ENCODE results near the gene PADI1.
"Not testable (repeated sequence)": the region's sequence is repeated elsewhere in the genome, so short reads cannot be mapped to it uniquely, and the experiment has no call there.

PADI1 gene

GRCh38 chr1:17218939-17219338, 14.0 kb downstream of the PADI1 start:
- DNase-seq, result no peak

DNA sequence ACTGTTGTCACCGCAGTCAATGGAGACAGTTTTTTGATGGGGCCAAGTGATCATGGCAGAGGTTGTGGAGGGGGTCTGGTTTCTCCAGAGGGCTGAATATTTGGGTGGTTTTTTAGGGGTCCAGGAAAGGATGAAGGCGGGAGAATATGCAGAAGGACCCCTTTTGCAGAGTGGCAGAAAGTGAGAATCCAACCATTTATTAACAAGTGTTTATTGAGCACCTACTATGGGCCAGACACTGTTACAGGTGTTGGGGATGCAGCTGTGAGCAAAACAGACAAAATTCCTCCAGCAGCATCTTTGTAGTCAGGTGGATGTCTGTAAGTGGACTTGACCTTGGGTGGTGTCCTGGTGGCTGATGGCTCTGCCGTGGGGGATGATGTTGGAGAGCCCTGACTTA, 15.4 kb downstream of the PADI1 start:
- no peak for DNase-seq

- DNase-seq, result no peak
Observed at GRCh38 chr1:17222557-17222956, 17.6 kb downstream of the PADI1 start.

GRCh38 chr1:17224434-17224833, 19.5 kb downstream of the PADI1 start:
- DNase-seq, result no peak

- no peak for DNase-seq
Observed at GRCh38 chr1:17225140-17225539, 20.2 kb downstream of the PADI1 start.

- no peak for DNase-seq
Observed at GRCh38 chr1:17227358-17227915, 22.5 kb downstream of the PADI1 start.

DNA sequence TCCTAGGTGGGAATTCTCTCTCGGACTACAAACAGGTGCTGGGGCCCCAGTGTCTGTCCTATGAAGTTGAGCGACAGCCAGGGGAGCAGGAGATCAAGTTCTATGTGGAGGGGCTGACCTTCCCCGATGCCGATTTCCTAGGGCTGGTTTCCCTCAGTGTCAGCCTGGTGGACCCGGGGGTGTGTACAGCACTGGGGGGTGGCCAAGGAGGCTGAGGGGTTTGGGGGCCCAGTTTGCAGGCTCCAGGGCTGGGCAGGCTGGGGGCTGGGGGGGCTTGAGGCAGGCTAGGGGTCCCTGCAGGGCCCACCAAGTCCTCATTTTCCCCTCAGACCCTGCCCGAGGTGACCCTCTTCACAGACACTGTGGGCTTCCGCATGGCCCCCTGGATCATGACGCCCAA, 23.7 kb downstream of the PADI1 start:
- DNase-seq, result no peak

- no peak for DNase-seq
Observed at GRCh38 chr1:17229379-17229778, 24.5 kb downstream of the PADI1 start.

DNA sequence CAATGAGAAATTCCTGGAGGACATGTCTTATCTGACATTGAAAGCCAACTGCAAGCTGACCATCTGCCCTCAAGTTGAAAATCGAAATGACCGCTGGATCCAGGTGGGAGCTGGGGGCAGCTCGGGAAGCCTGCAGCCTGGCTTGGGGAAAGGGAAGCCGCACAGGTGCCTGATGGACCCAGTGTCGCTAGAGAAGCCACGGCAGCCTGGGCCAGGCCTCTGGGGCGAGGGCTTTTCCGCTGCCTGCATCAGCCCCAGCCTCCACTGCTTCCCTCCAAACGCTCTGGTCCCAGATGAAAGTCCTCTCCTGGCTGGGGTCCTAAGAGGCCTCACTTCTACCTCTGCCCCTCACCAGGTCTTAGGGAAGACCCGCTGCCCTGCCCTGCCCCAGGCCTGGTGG, 25.2 kb downstream of the PADI1 start:
- DNase-seq, result no peak

- DNase-seq, result no peak
Observed at GRCh38 chr1:17230671-17231310, 25.9 kb downstream of the PADI1 start.

DNA sequence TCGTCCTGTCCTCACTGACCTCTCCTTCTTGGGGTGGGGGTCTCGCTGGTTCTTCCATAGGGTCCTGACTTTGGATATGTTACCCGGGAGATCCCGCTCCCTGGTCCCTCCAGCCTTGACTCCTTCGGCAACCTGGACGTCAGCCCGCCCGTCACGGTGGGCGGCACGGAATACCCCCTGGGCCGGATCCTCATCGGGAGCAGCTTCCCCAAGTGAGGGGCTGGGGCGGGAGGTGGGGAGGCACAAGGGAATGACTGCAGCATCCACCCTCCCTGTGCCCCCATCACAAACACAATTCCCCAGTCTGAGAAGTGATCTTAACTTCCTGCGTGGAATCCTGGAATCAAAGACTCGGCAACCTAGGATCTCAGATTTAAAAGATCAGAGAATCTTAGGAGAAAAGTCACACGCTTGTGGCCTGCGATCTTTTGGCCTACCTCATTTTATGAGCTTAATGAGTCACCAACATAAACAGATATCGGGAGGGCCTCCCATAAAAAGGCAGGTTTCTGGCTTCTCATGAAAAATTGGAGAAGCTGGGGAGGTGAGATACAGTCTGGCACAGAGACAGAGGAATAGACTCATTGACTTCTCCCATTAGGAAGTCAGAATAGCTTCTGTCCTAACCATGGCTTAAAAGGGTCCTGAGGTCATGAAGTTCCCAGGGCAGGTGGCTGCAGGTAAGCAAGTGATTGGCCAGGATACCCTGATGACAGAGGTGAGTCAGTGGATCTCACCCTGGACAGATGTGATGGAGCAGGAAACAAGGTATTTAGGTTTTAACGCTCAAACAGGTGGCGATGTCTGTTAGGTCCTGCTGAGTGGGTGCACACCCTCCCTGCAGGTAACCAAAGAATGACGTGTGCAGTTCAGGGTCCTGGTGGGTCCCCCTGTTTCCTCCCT, 28.1 kb downstream of the PADI1 start:
- DNase-seq, result peak; percentile 23 to 76

GRCh38 chr1:17233675-17234320, 28.9 kb downstream of the PADI1 start:
- peak; percentile 75 to 91 for DNase-seq

GRCh38 chr1:17234405-17234804, 29.5 kb downstream of the PADI1 start:
- DNase-seq, result no peak

GRCh38 chr1:17235135-17235885, 30.4 kb downstream of the PADI1 start:
- no peak for DNase-seq

GRCh38 chr1:17236779-17237560, 32.0 kb downstream of the PADI1 start:
- peak; percentile 41 to 83 for DNase-seq

DNA sequence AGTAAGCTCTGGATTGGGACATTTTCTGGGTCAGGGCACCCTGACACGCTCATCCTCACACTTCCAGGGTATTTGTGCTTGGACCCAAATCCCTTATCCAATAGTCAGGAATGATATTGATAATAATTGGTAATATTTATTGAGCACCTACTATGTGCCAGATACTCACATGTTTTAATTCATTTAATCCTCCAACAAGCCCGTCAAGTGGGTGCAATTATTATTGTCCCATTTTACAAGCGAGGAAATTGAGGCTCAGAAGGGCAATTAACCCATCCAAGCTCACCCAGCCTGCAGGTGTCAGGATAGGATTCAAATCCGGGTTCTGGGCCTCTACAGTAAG, 32.6 kb downstream of the PADI1 start:
- no peak for DNase-seq

- peak; percentile 54 to 83 for DNase-seq
Observed at GRCh38 chr1:17239420-17239819, 34.5 kb downstream of the PADI1 start.

DNA sequence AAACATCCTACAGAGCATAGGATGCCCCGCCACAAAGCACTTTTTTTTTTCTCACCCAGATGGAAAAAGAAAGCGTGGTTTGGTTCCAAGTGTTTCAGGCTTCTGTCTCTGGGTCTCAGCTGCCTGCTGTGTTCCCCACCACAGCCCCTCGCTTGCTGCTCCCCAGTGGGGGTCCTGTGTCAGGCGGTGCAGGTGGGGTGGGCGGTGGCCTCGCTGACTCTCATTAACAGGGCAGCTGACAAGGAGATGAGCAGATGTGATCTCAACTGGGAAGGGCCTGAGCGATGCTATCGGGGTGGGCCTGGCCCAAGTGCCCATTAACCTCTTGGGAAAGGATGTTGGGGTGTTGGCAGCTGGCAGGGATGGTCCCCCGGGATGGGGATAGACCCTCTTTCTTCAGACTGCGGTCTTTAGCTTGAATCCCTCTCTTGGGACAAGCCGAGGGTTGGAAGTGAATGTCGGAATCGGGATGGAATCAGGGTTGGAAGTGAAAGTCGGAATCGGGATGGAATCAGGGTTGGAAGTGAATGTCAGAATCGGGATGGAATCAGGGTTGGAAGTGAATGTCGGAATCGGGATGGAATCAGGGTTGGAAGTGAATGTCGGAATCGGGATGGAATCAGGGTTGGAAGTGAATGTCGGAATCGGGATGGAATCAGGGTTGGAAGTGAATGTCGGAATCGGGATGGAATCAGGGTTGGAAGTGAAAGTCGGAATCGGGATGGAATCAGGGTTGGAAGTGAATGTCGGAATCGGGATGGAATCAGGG, 36.3 kb downstream of the PADI1 start:
- DNase-seq, result not testable (repeated sequence)

DNA sequence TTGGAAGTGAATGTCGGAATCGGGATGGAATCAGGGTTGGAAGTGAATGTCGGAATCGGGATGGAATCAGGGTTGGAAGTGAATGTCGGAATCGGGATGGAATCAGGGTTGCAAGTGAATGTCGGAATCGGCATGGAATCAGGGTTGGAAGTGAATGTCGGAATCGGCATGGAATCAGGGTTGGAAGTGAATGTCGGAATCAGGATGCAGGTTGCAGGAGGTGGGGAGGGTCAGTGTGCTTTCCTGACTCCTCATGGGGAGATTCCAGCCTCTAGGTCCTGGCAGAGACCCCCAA, 36.8 kb downstream of the PADI1 start:
- not testable (repeated sequence) for DNase-seq

- no peak for DNase-seq
Observed at GRCh38 chr1:17243274-17243673, 38.3 kb downstream of the PADI1 start.
